Keratinocyte (primary cell): ENCODE results near the gene ZNF804A. TPM values are rescaled to one million over a fixed set of nuclear protein-coding genes. Genes with fewer than 3 reads are reported as not detected.

Experiments
- DNase-seq: peaks from one replicate; pipeline ENCODE4 v3.0.0-alpha.2; 2011; ENCODE audit warnings: low read depth, missing footprints, low spot score
- FAIRE-seq: peaks from 2 replicates; lab custom pipeline; 2011; peaks lifted over from hg19 to GRCh38; lab: Jason Lieb, UNC
- H2AFZ ChIP-seq: 2 replicates; pipeline ENCODE4 v1.6.0; 2012; ENCODE audit warnings: low read length, control low read depth, inconsistent platforms; ENCODE audit not compliant: control insufficient read depth
- H3K27ac ChIP-seq: 2 replicates; pipeline ENCODE4 v1.5.1; 2011; ENCODE audit warnings: low read length; ENCODE audit not compliant: control insufficient read depth, insufficient read depth
- H3K27me3 ChIP-seq: 3 replicates; pipeline ENCODE4 v1.6.0; 2011; ENCODE audit warnings: low read length; ENCODE audit not compliant: control insufficient read depth, insufficient read depth; ENCODE audit errors: extremely low read depth
- H3K36me3 ChIP-seq, 2 experiments: 2 replicates in 1 of 2; 3 replicates in 1 of 2; pipeline ENCODE4 v1.5.1; 2011; ENCODE audit warnings: low read length in 2 of 2, mild to moderate bottlenecking in 1 of 2; ENCODE audit not compliant: control insufficient read depth in 2 of 2, insufficient read depth in 2 of 2; ENCODE audit errors: extremely low read depth in 1 of 2
- H3K4me1 ChIP-seq: 3 replicates; pipeline ENCODE4 v1.5.1; 2011; ENCODE audit warnings: low read length; ENCODE audit not compliant: control insufficient read depth, insufficient read depth; ENCODE audit errors: extremely low read depth
- H3K4me2 ChIP-seq: 3 replicates; pipeline ENCODE4 v1.6.0; 2011; ENCODE audit warnings: low read depth, low read length; ENCODE audit not compliant: control insufficient read depth, insufficient read depth; ENCODE audit errors: extremely low read depth
- H3K4me3 ChIP-seq, 3 experiments: fragments of 200-600 bp in 1 of 3; sonication (generic) in 1 of 3; 2 replicates in 2 of 3; 3 replicates in 1 of 3; pipeline ENCODE4 v1.5.1; 2011 to 2016; ENCODE audit warnings: low read length in 3 of 3, mild to moderate bottlenecking in 3 of 3, control low read depth in 2 of 3, inconsistent platforms in 1 of 3, low read depth in 1 of 3, mixed read lengths in 1 of 3, mixed run types in 1 of 3, moderate library complexity in 1 of 3; ENCODE audit not compliant: control insufficient read depth in 2 of 3, insufficient read depth in 2 of 3; ENCODE audit errors: extremely low read depth in 1 of 3
- H3K79me2 ChIP-seq: 2 replicates; pipeline ENCODE4 v1.6.0; 2012; ENCODE audit warnings: low read length; ENCODE audit not compliant: control insufficient read depth, insufficient read depth
- H3K9ac ChIP-seq: 3 replicates; pipeline ENCODE4 v1.6.0; 2011; ENCODE audit warnings: low read length; ENCODE audit not compliant: control insufficient read depth, insufficient read depth; ENCODE audit errors: extremely low read depth
- H3K9me1 ChIP-seq: 3 replicates; pipeline ENCODE4 v1.6.0; 2011; ENCODE audit warnings: low read length; ENCODE audit not compliant: control insufficient read depth, insufficient read depth; ENCODE audit errors: extremely low read depth
- H3K9me3 ChIP-seq: 2 replicates; pipeline ENCODE4 v1.5.1; 2012; ENCODE audit warnings: low read depth, low read length; ENCODE audit not compliant: control insufficient read depth
- H4K20me1 ChIP-seq: 3 replicates; pipeline ENCODE4 v1.6.0; 2011; ENCODE audit warnings: low read length; ENCODE audit not compliant: control insufficient read depth, insufficient read depth; ENCODE audit errors: extremely low read depth
- EZH2 ChIP-seq: IDR thresholded peaks from one replicate; pipeline ENCODE4 v1.6.1; 2012; ENCODE audit warnings: inconsistent platforms, mild to moderate bottlenecking, low read length, moderate library complexity
- dilution Hi-C: fragments of 300-500 bp; cut with MboI; formaldehyde crosslinking; loops from one replicate; pipeline ENCODE4 v1.7.0; 2020; ENCODE audit warnings: low sequenced_read_pairs; ENCODE audit not compliant: extremely low pct_ligation_motif_present
- polyA plus RNA-seq, 5 experiments: library from polyadenylated mRNA; depleted of rRNA in 3 of 5; stranded (reverse) in 3 of 5; stranded (forward) in 1 of 5; unstranded in 1 of 5; fragments of >200 nt; gene quantifications; 1 replicate in 1 of 5; 2 replicates in 3 of 5; 3 replicates in 1 of 5; pipeline versions ENCODE4 v1.2.1 to v1.2.3, GENCODE V29; 2011 to 2012; ENCODE audit warnings: missing spikeins in 2 of 5, low read depth in 1 of 5, low replicate concordance in 1 of 5
- TF ChIP-seq, protein P1 (sequence below), 3 experiments: IDR thresholded peaks in 1 of 3; conservative IDR thresholded peaks in 1 of 3; optimal IDR thresholded peaks in 1 of 3; 2 replicates in 2 of 3; 3 replicates in 1 of 3; pipeline versions ENCODE3 to v1.5.1; 2011; ENCODE audit warnings: low read length in 3 of 3, mild to moderate bottlenecking in 3 of 3, moderate library complexity in 2 of 3, control low read depth in 1 of 3, inconsistent platforms in 1 of 3; ENCODE audit not compliant: insufficient read depth in 2 of 3; ENCODE audit errors: extremely low read depth in 1 of 3

ZNF804A gene
- polyA plus RNA-seq, 1 donor (not counting 4 experiments of a cell fraction or from before 2014, with no cell fraction given): 0.08 TPM

- Histone ChIP-seq H3K27ac (no peak overlapping the region), H3K27me3 (no peaks in the 10 kb centered on the region), H3K36me3 (no peaks in the 10 kb centered on the region), H3K9me3 (no peaks in the 10 kb centered on the region), H4K20me1 (no peaks in the 10 kb centered on the region), H3K4me3 (no peak overlapping the region), H3K4me1 (no peaks in the 10 kb centered on the region), H3K9ac (no peak overlapping the region), H2AFZ (no peak overlapping the region), H3K79me2 (no peaks in the 10 kb centered on the region), H3K9me1 (no peaks in the 10 kb centered on the region), H3K4me2 (no peak overlapping the region)
- dilution Hi-C loops: no loop called here
- no peak for FAIRE-seq
- no peak for DNase-seq
- TF ChIP-seq, protein P1, sequence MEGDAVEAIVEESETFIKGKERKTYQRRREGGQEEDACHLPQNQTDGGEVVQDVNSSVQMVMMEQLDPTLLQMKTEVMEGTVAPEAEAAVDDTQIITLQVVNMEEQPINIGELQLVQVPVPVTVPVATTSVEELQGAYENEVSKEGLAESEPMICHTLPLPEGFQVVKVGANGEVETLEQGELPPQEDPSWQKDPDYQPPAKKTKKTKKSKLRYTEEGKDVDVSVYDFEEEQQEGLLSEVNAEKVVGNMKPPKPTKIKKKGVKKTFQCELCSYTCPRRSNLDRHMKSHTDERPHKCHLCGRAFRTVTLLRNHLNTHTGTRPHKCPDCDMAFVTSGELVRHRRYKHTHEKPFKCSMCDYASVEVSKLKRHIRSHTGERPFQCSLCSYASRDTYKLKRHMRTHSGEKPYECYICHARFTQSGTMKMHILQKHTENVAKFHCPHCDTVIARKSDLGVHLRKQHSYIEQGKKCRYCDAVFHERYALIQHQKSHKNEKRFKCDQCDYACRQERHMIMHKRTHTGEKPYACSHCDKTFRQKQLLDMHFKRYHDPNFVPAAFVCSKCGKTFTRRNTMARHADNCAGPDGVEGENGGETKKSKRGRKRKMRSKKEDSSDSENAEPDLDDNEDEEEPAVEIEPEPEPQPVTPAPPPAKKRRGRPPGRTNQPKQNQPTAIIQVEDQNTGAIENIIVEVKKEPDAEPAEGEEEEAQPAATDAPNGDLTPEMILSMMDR (optimal IDR thresholded peaks at IDR 0.05 in 1 of 3, IDR thresholded peaks at IDR 0.05 in 1 of 3, conservative IDR thresholded peaks at IDR 0.05 in 1 of 3; ENCODE audit: extremely low read depth in 1 of 3, insufficient read depth in 2 of 3, low read length in 3 of 3): no peak
- no peak for TF ChIP-seq EZH2
Observed at GRCh38 chr2:184799379-184799778, 201.1 kb downstream of the ZNF804A start.

DNA sequence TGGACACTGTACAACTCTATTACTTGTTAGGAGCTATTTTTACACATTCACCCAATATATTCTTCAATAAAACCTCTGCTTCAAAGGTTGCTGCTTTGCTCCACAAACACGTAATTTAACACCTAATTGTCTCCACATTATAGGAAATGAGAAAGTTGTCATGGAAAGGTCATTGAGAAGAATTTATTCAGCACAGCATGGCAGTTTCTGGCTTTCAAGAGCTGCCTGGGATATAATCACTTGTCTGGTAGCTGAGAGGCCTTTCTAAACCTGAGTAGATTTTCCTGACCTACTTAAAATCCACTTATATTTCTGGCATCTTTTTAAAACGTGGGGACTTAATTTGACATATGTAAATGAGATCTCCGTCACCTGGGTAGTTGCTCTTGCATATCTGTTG is 216.1 kb downstream of the ZNF804A start:
- no peaks in the 10 kb centered on the region for H3K36me3 ChIP-seq
- H3K4me2 ChIP-seq: no peak overlapping the region
- dilution Hi-C loops: no loop called here
- H3K4me3 ChIP-seq: no peak overlapping the region
- no peaks in the 10 kb centered on the region for H4K20me1 ChIP-seq
- TF ChIP-seq, protein P1 (optimal IDR thresholded peaks at IDR 0.05 in 1 of 3, IDR thresholded peaks at IDR 0.05 in 1 of 3, conservative IDR thresholded peaks at IDR 0.05 in 1 of 3; ENCODE audit: extremely low read depth in 1 of 3, insufficient read depth in 2 of 3, low read length in 3 of 3): no peak
- TF ChIP-seq EZH2: no peak
- no peak for DNase-seq
- H3K4me1 ChIP-seq: no peaks in the 10 kb centered on the region
- H3K9me1 ChIP-seq: no peaks in the 10 kb centered on the region
- no peak overlapping the region for H3K9ac ChIP-seq
- H3K79me2 ChIP-seq: no peaks in the 10 kb centered on the region
- no peak overlapping the region for H3K27ac ChIP-seq
- no peak overlapping the region for H2AFZ ChIP-seq
- FAIRE-seq: no peak
- no peaks in the 10 kb centered on the region for H3K9me3 ChIP-seq
- no peaks in the 10 kb centered on the region for H3K27me3 ChIP-seq
